ENCODE data around the gene SOAT1.
"Not testable (repeated sequence)": the region's sequence is repeated elsewhere in the genome, so short reads cannot be mapped to it uniquely, and the experiment has no call there.

The SOAT1 gene

GRCh38 chr1:179293340-179294327 lies at the start of gene SOAT1:
Gene SOAT1, plus strand, starts transcription at chr1:179293797. Its CDS starts 8,888 bp downstream, at chr1:179302685.
- DNase-seq (ENCODE audit: low spot score) = peak; percentile 96

GRCh38 chr1:179245426-179245825 lies 48.2 kb upstream of the SOAT1 start:
- not testable (repeated sequence) for DNase-seq (ENCODE audit: low spot score)

GRCh38 chr1:179247923-179248322 lies 45.7 kb upstream of the SOAT1 start:
- DNase-seq (ENCODE audit: low spot score) = no peak

- peak; percentile 17 for DNase-seq (ENCODE audit: low spot score)
Observed at GRCh38 chr1:179251675-179252074, 41.9 kb upstream of the SOAT1 start.

GRCh38 chr1:179252606-179253005 lies 41.0 kb upstream of the SOAT1 start:
- no peak for DNase-seq (ENCODE audit: low spot score)

GRCh38 chr1:179253286-179253972 lies 40.2 kb upstream of the SOAT1 start:
- no peak for DNase-seq (ENCODE audit: low spot score)

- no peak for DNase-seq (ENCODE audit: low spot score)
Observed at GRCh38 chr1:179262183-179262582, 31.4 kb upstream of the SOAT1 start.

- DNase-seq (ENCODE audit: low spot score) = no peak
Observed at GRCh38 chr1:179263121-179263520, 30.5 kb upstream of the SOAT1 start.

- no peak for DNase-seq (ENCODE audit: low spot score)
Observed at GRCh38 chr1:179264507-179264906, 29.1 kb upstream of the SOAT1 start.

GRCh38 chr1:179269071-179269470 lies 24.5 kb upstream of the SOAT1 start:
- DNase-seq (ENCODE audit: low spot score) = no peak

- not testable (repeated sequence) for DNase-seq (ENCODE audit: low spot score)
Observed at GRCh38 chr1:179274424-179274823, 19.2 kb upstream of the SOAT1 start.

GRCh38 chr1:179278920-179279319 lies 14.7 kb upstream of the SOAT1 start:
- no peak for DNase-seq (ENCODE audit: low spot score)

GRCh38 chr1:179283992-179284391 lies 9.6 kb upstream of the SOAT1 start:
- no peak for DNase-seq (ENCODE audit: low spot score)

- no peak for DNase-seq (ENCODE audit: low spot score)
Observed at GRCh38 chr1:179287946-179288345, 5.7 kb upstream of the SOAT1 start.

GRCh38 chr1:179288977-179289376 lies 4.6 kb upstream of the SOAT1 start:
- DNase-seq (ENCODE audit: low spot score) = no peak

- no peak for DNase-seq (ENCODE audit: low spot score)
Observed at GRCh38 chr1:179295164-179295755, 1.7 kb downstream of the SOAT1 start.

GRCh38 chr1:179296356-179297104 lies 2.9 kb downstream of the SOAT1 start:
- DNase-seq (ENCODE audit: low spot score) = no peak

GRCh38 chr1:179297105-179297378 lies 3.4 kb downstream of the SOAT1 start:
- no peak for DNase-seq (ENCODE audit: low spot score)

GRCh38 chr1:179298952-179299351 lies 5.4 kb downstream of the SOAT1 start:
- DNase-seq (ENCODE audit: low spot score) = no peak

- no peak for DNase-seq (ENCODE audit: low spot score)
Observed at GRCh38 chr1:179300112-179300511, 6.5 kb downstream of the SOAT1 start.

- DNase-seq (ENCODE audit: low spot score) = no peak
Observed at GRCh38 chr1:179302070-179302469, 8.5 kb downstream of the SOAT1 start.

GRCh38 chr1:179303200-179303785 lies 9.7 kb downstream of the SOAT1 start:
- DNase-seq (ENCODE audit: low spot score) = no peak

All from iPS-NIHi11 (cell line).